K562 (cell line): Measurements from ENCODE around the gene CRIM1. TPM values are rescaled to one million over a fixed set of nuclear protein-coding genes. Genes with fewer than 3 reads are reported as not detected.

Experiments
- ATAC-seq: fragments of 200-7000 bp; cut with Tn5 transposase; 3 replicates; pipeline ENCODE4 v1.9.1; 2020; ENCODE audit warnings: moderate library complexity
- BruUV-seq: library from RNA; stranded (reverse); fragments of 400-500 nt; replicated peaks from 2 replicates; lab custom pipeline; 2021; lab: Mats Ljungman, UMichigan
- CTCF ChIA-PET: fragments of 300-600 bp; formaldehyde crosslinking; extraction: SDS; loops from one replicate; lab custom pipeline; 2021; ENCODE audit warnings: low intra/inter-chr PET ratio; lab: Yijun Ruan, JAX
- POLR2A ChIA-PET: fragments of 300-600, 350-650 bp; sonication (Branson Sonifier 250); formaldehyde crosslinking; extraction: SDS; loops from one replicate; lab custom pipeline; 2021; ENCODE audit warnings: antibody characterized with exemption, inconsistent platforms; lab: Yijun Ruan, JAX
- DNase-seq, 4 experiments: peaks; one replicate each; pipeline versions ENCODE4 v3.0.0 to v3.0.0-alpha.2; 2011 to 2018; ENCODE audit warnings: low spot score in 3 of 4, mixed read lengths in 3 of 4; ENCODE audit errors: extremely low read depth in 1 of 4
- FAIRE-seq: peaks from 2 replicates; lab custom pipeline; 2011; peaks lifted over from hg19 to GRCh38; lab: Jason Lieb, UNC
- H2AFZ ChIP-seq: 2 replicates; pipeline ENCODE4 v1.6.0; 2011; ENCODE audit warnings: low read depth, low read length, control low read depth, inconsistent platforms
- H3K27ac ChIP-seq: fragments of 200-600 bp; 3 replicates; pipeline ENCODE4 v1.8.0; 2011; ENCODE audit warnings: low read depth, mild to moderate bottlenecking, control low read depth, inconsistent platforms, low read length, moderate library complexity, mixed read lengths; ENCODE audit errors: extremely low read depth
- H3K27me3 ChIP-seq, 2 experiments: fragments of 300-600 bp in 1 of 2; 2 replicates in 1 of 2; 3 replicates in 1 of 2; pipeline versions ENCODE4 v1.6.0 to v1.8.0; 2011; ENCODE audit warnings: inconsistent platforms in 2 of 2, low read length in 2 of 2, mild to moderate bottlenecking in 1 of 2, mixed read lengths in 1 of 2, moderate library complexity in 1 of 2; ENCODE audit not compliant: control insufficient read depth in 2 of 2, insufficient read depth in 2 of 2
- H3K36me3 ChIP-seq: fragments of 300-600 bp; 3 replicates; pipeline ENCODE4 v1.8.0; 2011; ENCODE audit warnings: mild to moderate bottlenecking, low read length, inconsistent platforms; ENCODE audit not compliant: control insufficient read depth, insufficient read depth
- H3K4me1 ChIP-seq, 2 experiments: fragments of 200-600 bp in 1 of 2; replicated peaks in 1 of 2; 2 replicates in 1 of 2; 3 replicates in 1 of 2; pipeline versions ENCODE4 v1.5.1 to v1.8.0; 2011; ENCODE audit warnings: inconsistent platforms in 2 of 2, low read length in 2 of 2, mild to moderate bottlenecking in 1 of 2, mixed read lengths in 1 of 2, moderate library complexity in 1 of 2; ENCODE audit not compliant: control insufficient read depth in 2 of 2, insufficient read depth in 2 of 2
- H3K4me2 ChIP-seq: 2 replicates; pipeline ENCODE4 v1.6.1; 2011; ENCODE audit warnings: low read length, control low read depth, inconsistent platforms, mixed read lengths; ENCODE audit not compliant: insufficient read depth
- H3K4me3 ChIP-seq: fragments of 200-600 bp; sonication (generic), shearing (Covaris generic); 2 replicates; pipeline ENCODE4 v1.5.1; 2016; ENCODE audit warnings: control low read depth, inconsistent platforms
- H3K79me2 ChIP-seq: fragments of 200-600 bp; 3 replicates; pipeline ENCODE4 v1.8.0; 2011; ENCODE audit warnings: low read length, inconsistent platforms; ENCODE audit not compliant: control insufficient read depth, insufficient read depth
- H3K9ac ChIP-seq, 2 experiments: 2 replicates each; pipeline versions ENCODE4 v1.6.0 to v1.6.1; 2011; ENCODE audit warnings: low read depth in 2 of 2, low read length in 2 of 2, control low read depth in 1 of 2, inconsistent platforms in 1 of 2, mild to moderate bottlenecking in 1 of 2, mixed read lengths in 1 of 2; ENCODE audit not compliant: insufficient read depth in 1 of 2
- H3K9me1 ChIP-seq: one replicate; pipeline ENCODE4 v1.6.0; 2011; ENCODE audit warnings: inconsistent platforms, mild to moderate bottlenecking, low read length, moderate library complexity; ENCODE audit not compliant: control insufficient read depth, insufficient read depth
- H3K9me3 ChIP-seq: replicated peaks from 2 replicates; pipeline ENCODE4 v1.5.1; 2011; ENCODE audit warnings: low read depth, low read length, inconsistent platforms; ENCODE audit not compliant: control insufficient read depth, insufficient read depth
- H4K20me1 ChIP-seq: replicated peaks from 2 replicates; pipeline ENCODE4 v1.6.1; 2011; ENCODE audit warnings: low read length, inconsistent platforms, mixed read lengths; ENCODE audit not compliant: control insufficient read depth, insufficient read depth
- ARID3B ChIP-seq: fragments of 250-450 bp; sonication (Bioruptor Pico); IDR thresholded peaks from 2 replicates; pipeline ENCODE4 v1.4.0; 2020; ENCODE audit warnings: borderline replicate concordance
- ASH1L ChIP-seq: fragments of 450-650 bp; IDR thresholded peaks from 2 replicates; pipeline ENCODE4 v1.6.1; 2018; ENCODE audit warnings: borderline replicate concordance, mild to moderate bottlenecking, low read depth; ENCODE audit not compliant: partially characterized antibody
- ATF6 ChIP-seq: sonication (generic); formaldehyde crosslinking; IDR thresholded peaks from 2 replicates; pipeline ENCODE4 v1.4.0; 2020; ENCODE audit warnings: mild to moderate bottlenecking, missing genetic modification reagents
- CHD4 ChIP-seq: fragments of 200-600 bp; sonication (generic); IDR thresholded peaks from 3 replicates; pipeline ENCODE4 v1.6.1; 2012; ENCODE audit warnings: low read depth, mild to moderate bottlenecking, mixed read lengths, low read length, inconsistent platforms; ENCODE audit not compliant: insufficient read depth, insufficient replicate concordance, poor library complexity, severe bottlenecking
- CTBP1 ChIP-seq: fragments of 450-650 bp; IDR thresholded peaks from 2 replicates; pipeline ENCODE4 v1.6.1; 2016; ENCODE audit warnings: borderline replicate concordance
- ESRRB ChIP-seq: fragments of 250-450 bp; sonication (Bioruptor Pico); IDR thresholded peaks from 2 replicates; pipeline ENCODE4 v1.5.0; 2020; ENCODE audit warnings: mild to moderate bottlenecking, moderate library complexity, borderline replicate concordance
- FOS ChIP-seq: IDR thresholded peaks from 3 replicates; pipeline ENCODE4 v1.6.1; 2011; ENCODE audit not compliant: insufficient read length; ENCODE audit errors: extremely low read depth
- GABPB1 ChIP-seq: sonication (generic); formaldehyde crosslinking; IDR thresholded peaks from 2 replicates; pipeline ENCODE4 v1.8.0; 2022; ENCODE audit warnings: mild to moderate bottlenecking, missing genetic modification reagents
- KDM1A ChIP-seq, 2 experiments: fragments of 450-650 bp; IDR thresholded peaks; 2 replicates each; pipeline ENCODE4 v1.6.1; 2016; ENCODE audit warnings: mild to moderate bottlenecking in 2 of 2
- MED1 ChIP-seq: sonication (generic); formaldehyde crosslinking; IDR thresholded peaks from 2 replicates; pipeline ENCODE4 v1.8.1; 2023; ENCODE audit warnings: missing genetic modification reagents, borderline replicate concordance
- SMC3 ChIP-seq: conservative IDR thresholded peaks from 2 replicates; pipeline ENCODE4 v1.6.1; 2011; ENCODE audit warnings: low read depth, low read length, improper control_type of control experiment; ENCODE audit not compliant: insufficient read depth
- TCF3 ChIP-seq: sonication (generic); formaldehyde crosslinking; IDR thresholded peaks from 2 replicates; pipeline ENCODE4 v1.4.0; 2020; ENCODE audit warnings: mild to moderate bottlenecking, missing genetic modification reagents
- TFAM ChIP-seq: fragments of 250-450 bp; sonication (Bioruptor Pico); conservative IDR thresholded peaks from 2 replicates; pipeline ENCODE4 v1.5.0; 2021; ENCODE audit warnings: mild to moderate bottlenecking, moderate library complexity
- U2AF1 ChIP-seq: fragments of 200-400 bp; formaldehyde crosslinking; optimal IDR thresholded peaks from 2 replicates; pipeline ENCODE3; 2017; ENCODE audit warnings: mild to moderate bottlenecking, low read depth, low read length, moderate library complexity
- ZBTB8A ChIP-seq: fragments of 450-650 bp; IDR thresholded peaks from 2 replicates; pipeline ENCODE4 v1.6.1; 2018; ENCODE audit warnings: mild to moderate bottlenecking, moderate library complexity; ENCODE audit not compliant: partially characterized antibody
- ZNF232 ChIP-seq: sonication (generic); formaldehyde crosslinking; IDR thresholded peaks from 2 replicates; pipeline ENCODE4 v1.8.0; 2022; ENCODE audit warnings: mild to moderate bottlenecking, missing genetic modification reagents
- ZNF3 ChIP-seq: fragments of 250-450 bp; sonication (Bioruptor Pico); IDR thresholded peaks from 2 replicates; pipeline ENCODE4 v1.5.0; 2021; ENCODE audit warnings: mild to moderate bottlenecking, moderate library complexity
- ZNF324 ChIP-seq: fragments of 250-450 bp; sonication (Bioruptor Pico); IDR thresholded peaks from 2 replicates; pipeline ENCODE4 v1.4.0; 2020; ENCODE audit warnings: mild to moderate bottlenecking
- ZNF764 ChIP-seq: fragments of 250-450 bp; sonication (Bioruptor Pico); IDR thresholded peaks from 2 replicates; pipeline ENCODE4 v1.4.0; 2020; ENCODE audit warnings: low read depth, mild to moderate bottlenecking, moderate library complexity
- WGBS: fragments of 100-300 bp; shearing (Covaris generic); methylation state at CpG from one replicate; pipeline ENCODE4 v1.1.6; 2016; ENCODE audit warnings: low coverage, mixed read lengths; ENCODE audit not compliant: insufficient coverage; ENCODE audit errors: missing lambda C conversion rate; 5-methylcytosine and 5-hydroxymethylcytosine counted together
- in situ Hi-C: fragments of 300-500 bp; cut with MboI; formaldehyde crosslinking; loops from 4 replicates; pipeline ENCODE4 v1.15.0; 2018; ENCODE audit warnings: inconsistent platforms, mixed read lengths
- intact Hi-C: fragments of 100-400 bp; cut with micrococcal nuclease; formaldehyde crosslinking; loops from 2 replicates; pipeline ENCODE4 v1.14.2; 2022
- polyA plus RNA-seq, 8 experiments: library from polyadenylated mRNA; depleted of rRNA in 4 of 8; stranded (reverse) in 5 of 8; unstranded in 3 of 8; fragments of >200 nt; fragmentation: Nextera tagmentation in 2 of 8; fragmentation: Illumina TruSeq in 1 of 8; extraction: Ambion mirVana in 2 of 8; extraction: Trizol in 1 of 8; gene quantifications; 2 replicates each; pipeline versions ENCODE4 v1.2.1 to v1.2.3, GENCODE V29; 2011 to 2014; ENCODE audit warnings: inconsistent platforms in 1 of 8, missing spikeins in 1 of 8
- total RNA-seq, 7 experiments: library from RNA; depleted of rRNA in 6 of 7; stranded (reverse); fragments of >200 nt in 6 of 7; fragmentation: Illumina TruSeq in 2 of 7; extraction: Trizol in 2 of 7; gene quantifications; 2 replicates each; pipeline versions ENCODE4 v1.2.1 to v1.2.3, GENCODE V29; 2011 to 2021; ENCODE audit warnings: low replicate concordance in 1 of 7

CRIM1 gene
- total and polyA plus RNA-seq, 9 of the 15 experiments (the other 6 are each of a cell fraction or from before 2014, with no cell fraction given): 0.01 to 0.36 (median 0.06) TPM; not detected in 1

- no peak overlapping the region for H3K27ac ChIP-seq
- TF ChIP-seq U2AF1: no peak
- no peak for TF ChIP-seq ZNF3 (CRISPR knock-in tag)
- no peak for TF ChIP-seq ATF6 (CRISPR knock-in tag)
- TF ChIP-seq TFAM: no peak
- TF ChIP-seq CHD4: no peak
- TF ChIP-seq ARID3B (CRISPR knock-in tag): no peak
- TF ChIP-seq ZNF232 (CRISPR knock-in tag): no peak
- no peak for TF ChIP-seq TCF3
- TF ChIP-seq KDM1A (IDR thresholded peaks at IDR 0.05): no peak
- no peak for TF ChIP-seq ZBTB8A
- TF ChIP-seq ZNF764 (CRISPR knock-in tag): no peak
- TF ChIP-seq ESRRB (CRISPR knock-in tag): no peak
- no peak for TF ChIP-seq SMC3
- TF ChIP-seq ASH1L: no peak
- no peak for TF ChIP-seq CTBP1
- no peak for TF ChIP-seq MED1 (CRISPR knock-in tag)
- TF ChIP-seq FOS: no peak
- TF ChIP-seq GABPB1: no peak
- no peak for TF ChIP-seq ZNF324 (CRISPR knock-in tag)
Measured at GRCh38 chr2:36490749-36491148, 135.2 kb downstream of the CRIM1 start.

More at GRCh38 chr2:36490749-36491148, 135.2 kb downstream of the CRIM1 start:
- Histone ChIP-seq H3K9me1 (no peaks in the 10 kb centered on the region), H2AFZ (no peak overlapping the region), H3K4me2 (no peak overlapping the region), H3K4me3 (no peak overlapping the region), H3K36me3 (no peaks in the 10 kb centered on the region), H3K79me2 (no peaks in the 10 kb centered on the region), H4K20me1 (no peaks in the 10 kb centered on the region), H3K4me1 (no peaks in the 10 kb centered on the region), H3K9ac (no peak overlapping the region), H3K9me3 (no peaks in the 10 kb centered on the region), H3K27me3 (no peaks in the 10 kb centered on the region; a peak in 1 of 5 replicates)
- 3% methylated on average over 4 of the region's 4 CpGs for WGBS
- no TSS peak for BruUV-seq
- in situ Hi-C loops (no loop called here), intact Hi-C loops (no loop called here)
- DNase-seq (no peak), FAIRE-seq (no peak), ATAC-seq (no peak)
- ChIA-PET CTCF (no interaction called here), POLR2A (interaction anchor here (1.1 to 3.4 kb wide), 3 partner anchors 9 to 22 kb away, joined by 3 to 11 read pairs (median 5); no protein-coding TSS in a partner anchor)
